ENCODE measurements around the gene DAP3. TPM values are rescaled to one million over a fixed set of nuclear protein-coding genes. Genes with fewer than 3 reads are reported as not detected.
"Not testable (repeated sequence)": the region's sequence is repeated elsewhere in the genome, so short reads cannot be mapped to it uniquely, and the experiment has no call there.

Gene DAP3
- total RNA-seq, 1 experiment from 2014 or later: 136 TPM

GRCh38 chr1:155698382-155699038 lies 9.6 kb downstream of the DAP3 start:
- POLR2A ChIA-PET: no interaction called here
- no TSS peak for BruUV-seq (replicated peaks)
- peaks cover 6% of the 10 kb centered on the region for H3K4me1 ChIP-seq (ENCODE audit: control insufficient read depth, insufficient read depth, low read length)
- no peak overlapping the region for H3K27ac ChIP-seq (ENCODE audit: low read length)
- in situ Hi-C loops (cut with HindIII; ENCODE audit: low pct_unique_long_range_greater_than_20kb, low sequenced_read_pairs): no loop called here
- no peak for DNase-seq (ENCODE audit: low read depth, low spot score)
- CTCF ChIA-PET: no interaction called here
- peak; percentile 60; the same call in 1 of the 2 replicates for ATAC-seq
- intact Hi-C loops (cut with micrococcal nuclease; ENCODE audit: unreplicated experiment): no loop called here
- no peaks in the 10 kb centered on the region; the same call in 1 of the 2 replicates for H3K36me3 ChIP-seq (ENCODE audit: control insufficient read depth, insufficient read depth, low read length)
- no peak overlapping the region for H3K4me3 ChIP-seq (ENCODE audit: low read depth in 2 of 2, low read length in 2 of 2)
- H3K27me3 ChIP-seq (ENCODE audit: control insufficient read depth, insufficient read depth, low read length): no peaks in the 10 kb centered on the region
- TF ChIP-seq POLR2AphosphoS5 (IDR thresholded peaks at IDR 0.05; ENCODE audit: low read depth, low read length): no peak
- TF ChIP-seq REST (IDR thresholded peaks at IDR 0.05; ENCODE audit: insufficient read depth in 1 of 2, low read depth in 2 of 2, low read length in 1 of 2): no peak
- no peak for TF ChIP-seq CTCF (IDR thresholded peaks at IDR 0.05)
- TF ChIP-seq TCF7L2 (IDR thresholded peaks at IDR 0.05; ENCODE audit: low read depth, low read length): no peak
- no peak for TF ChIP-seq SIN3A (IDR thresholded peaks at IDR 0.05; ENCODE audit: borderline replicate concordance, insufficient read depth, low read depth, low read length)
- H3K9me3 ChIP-seq (ENCODE audit: control insufficient read depth, insufficient read depth, low read depth, low read length): no peaks in the 10 kb centered on the region

- BruUV-seq (replicated peaks); CTCF ChIA-PET: not testable (repeated sequence)
These were observed 10.2 kb downstream of the DAP3 start for GRCh38 chr1:155699062-155699461.

GRCh38 chr1:155701675-155702074 lies 12.8 kb downstream of the DAP3 start:
- intact Hi-C loops (cut with micrococcal nuclease; ENCODE audit: unreplicated experiment); in situ Hi-C loops (cut with HindIII; ENCODE audit: low pct_unique_long_range_greater_than_20kb, low sequenced_read_pairs); H3K36me3 ChIP-seq (ENCODE audit: control insufficient read depth, insufficient read depth, low read length); BruUV-seq (replicated peaks); POLR2A ChIA-PET; DNase-seq (ENCODE audit: low read depth, low spot score); H3K4me1 ChIP-seq (ENCODE audit: control insufficient read depth, insufficient read depth, low read length); H3K27ac ChIP-seq (ENCODE audit: low read length); CTCF ChIA-PET; H3K27me3 ChIP-seq (ENCODE audit: control insufficient read depth, insufficient read depth, low read length); H3K9me3 ChIP-seq (ENCODE audit: control insufficient read depth, insufficient read depth, low read depth, low read length); H3K4me3 ChIP-seq (ENCODE audit: low read depth in 2 of 2, low read length in 2 of 2); ATAC-seq: not testable (repeated sequence)

More at GRCh38 chr1:155699062-155699461, 10.2 kb downstream of the DAP3 start:
- ATAC-seq; in situ Hi-C loops (cut with HindIII; ENCODE audit: low pct_unique_long_range_greater_than_20kb, low sequenced_read_pairs); H3K4me1 ChIP-seq (ENCODE audit: control insufficient read depth, insufficient read depth, low read length); DNase-seq (ENCODE audit: low read depth, low spot score); H3K9me3 ChIP-seq (ENCODE audit: control insufficient read depth, insufficient read depth, low read depth, low read length); H3K4me3 ChIP-seq (ENCODE audit: low read depth in 2 of 2, low read length in 2 of 2); H3K27ac ChIP-seq (ENCODE audit: low read length); H3K36me3 ChIP-seq (ENCODE audit: control insufficient read depth, insufficient read depth, low read length); intact Hi-C loops (cut with micrococcal nuclease; ENCODE audit: unreplicated experiment); POLR2A ChIA-PET; H3K27me3 ChIP-seq (ENCODE audit: control insufficient read depth, insufficient read depth, low read length): not testable (repeated sequence)
